GM18520 (cell line): ENCODE results near the gene APOC3.

Experiments used
- ATAC-seq: cut with Tn5 transposase; IDR thresholded peaks from one replicate; pipeline ENCODE4 v1.9.1; 2021; ENCODE audit not compliant: unreplicated experiment

Gene APOC3

GRCh38 chr11:116843661-116844060 is 14.0 kb downstream of the APOC3 start:
- no peak for ATAC-seq

GRCh38 chr11:116844722-116845121 is 15.0 kb downstream of the APOC3 start:
- no peak for ATAC-seq

- ATAC-seq: no peak
Observed at GRCh38 chr11:116847612-116848011, 17.9 kb downstream of the APOC3 start.

- ATAC-seq: no peak
Observed at GRCh38 chr11:116849060-116849459, 19.4 kb downstream of the APOC3 start.

- no peak for ATAC-seq
Observed at GRCh38 chr11:116849486-116849885, 19.8 kb downstream of the APOC3 start.

- ATAC-seq: no peak
Observed at GRCh38 chr11:116851626-116852025, 21.9 kb downstream of the APOC3 start.

GRCh38 chr11:116852261-116853031 is 22.7 kb downstream of the APOC3 start:
- ATAC-seq: no peak

GRCh38 chr11:116853461-116854073 is 23.9 kb downstream of the APOC3 start:
- peak; percentile 95 for ATAC-seq

- no peak for ATAC-seq
Observed at GRCh38 chr11:116855413-116855812, 25.7 kb downstream of the APOC3 start.

GRCh38 chr11:116856423-116856822 is 26.7 kb downstream of the APOC3 start:
- ATAC-seq: no peak

GRCh38 chr11:116857316-116857715 is 27.6 kb downstream of the APOC3 start:
- ATAC-seq: no peak

GRCh38 chr11:116857936-116858335 is 28.2 kb downstream of the APOC3 start:
- no peak for ATAC-seq

- no peak for ATAC-seq
Observed at GRCh38 chr11:116859175-116859574, 29.5 kb downstream of the APOC3 start.

- ATAC-seq: no peak
Observed at GRCh38 chr11:116860303-116860702, 30.6 kb downstream of the APOC3 start.

- ATAC-seq: no peak
Observed at GRCh38 chr11:116861539-116861938, 31.8 kb downstream of the APOC3 start.

- ATAC-seq: no peak
Observed at GRCh38 chr11:116862185-116862584, 32.5 kb downstream of the APOC3 start.

- no peak for ATAC-seq
Observed at GRCh38 chr11:116862951-116863350, 33.2 kb downstream of the APOC3 start.

GRCh38 chr11:116864531-116864930 is 34.8 kb downstream of the APOC3 start:
- no peak for ATAC-seq

- ATAC-seq: no peak
Observed at GRCh38 chr11:116865696-116866095, 36.0 kb downstream of the APOC3 start.

GRCh38 chr11:116866804-116867455 is 37.2 kb downstream of the APOC3 start:
- no peak for ATAC-seq

- ATAC-seq: no peak
Observed at GRCh38 chr11:116867619-116868018, 37.9 kb downstream of the APOC3 start.

- ATAC-seq: no peak
Observed at GRCh38 chr11:116868066-116868465, 38.4 kb downstream of the APOC3 start.
